GM10266 (cell line): ENCODE results near the gene CDYL.

Experiments used
- DNase-seq: peaks from one replicate; pipeline ENCODE4 v3.0.0; 2012; ENCODE audit errors: extremely low spot score
- CTCF ChIP-seq: IDR thresholded peaks from 2 replicates; pipeline ENCODE4 v1.5.1; 2012; ENCODE audit warnings: mild to moderate bottlenecking, low read depth; ENCODE audit not compliant: control insufficient read depth, insufficient read depth; ENCODE audit errors: missing control alignments

The CDYL gene

GRCh38 chr6:4929097-4929718 lies 153.0 kb downstream of the CDYL start:
- no peak for DNase-seq
- TF ChIP-seq CTCF, result no peak

- DNase-seq, result no peak
- no peak for TF ChIP-seq CTCF
These were observed 154.0 kb downstream of the CDYL start for GRCh38 chr6:4930025-4930691.

- DNase-seq, result no peak
- TF ChIP-seq CTCF, result no peak
These were observed 155.5 kb downstream of the CDYL start for GRCh38 chr6:4931530-4932227.

- TF ChIP-seq CTCF, result no peak
- no peak for DNase-seq
These were observed 156.2 kb downstream of the CDYL start for GRCh38 chr6:4932228-4932903.

GRCh38 chr6:4935486-4935885 lies 159.3 kb downstream of the CDYL start:
- no peak for TF ChIP-seq CTCF
- no peak for DNase-seq

- no peak for DNase-seq
- no peak for TF ChIP-seq CTCF
These were observed 159.9 kb downstream of the CDYL start for GRCh38 chr6:4935975-4936680.
